HG03378 (cell line): Measurements from ENCODE around the gene PSME1.

ENCODE experiments used
- ATAC-seq: cut with Tn5 transposase; IDR thresholded peaks from one replicate; pipeline ENCODE4 v1.9.1; 2021; ENCODE audit warnings: mild to moderate bottlenecking, moderate library complexity; ENCODE audit not compliant: unreplicated experiment

Gene PSME1

GRCh38 chr14:24145690-24146452 is 9.9 kb downstream of the PSME1 start:
- ATAC-seq, result no peak

- ATAC-seq, result peak; percentile 54
These were observed 10.5 kb downstream of the PSME1 start, which contains the start of gene PSME2 for GRCh38 chr14:24146453-24146977. Gene PSME2, minus strand, starts transcription at chr14:24146610. Its CDS starts 29 bp downstream, at chr14:24146581.

GRCh38 chr14:24146978-24147760 is 11.2 kb downstream of the PSME1 start, which contains the start of gene RNF31:
Gene RNF31, plus strand, starts transcription at chr14:24147498. Its CDS starts 201 bp downstream, at chr14:24147699.
- peak; percentile 79 for ATAC-seq

GRCh38 chr14:24147761-24148428 is 11.9 kb downstream of the PSME1 start:
- no peak for ATAC-seq

GRCh38 chr14:24149302-24149969 is 13.4 kb downstream of the PSME1 start:
- no peak for ATAC-seq

GRCh38 chr14:24150061-24150460 is 14.1 kb downstream of the PSME1 start:
- ATAC-seq, result no peak

GRCh38 chr14:24150567-24150966 is 14.6 kb downstream of the PSME1 start:
- ATAC-seq, result no peak

GRCh38 chr14:24150993-24151392 is 15.0 kb downstream of the PSME1 start:
- no peak for ATAC-seq

GRCh38 chr14:24151404-24152080 is 15.5 kb downstream of the PSME1 start:
- no peak for ATAC-seq

- ATAC-seq, result no peak
These were observed 19.1 kb downstream of the PSME1 start for GRCh38 chr14:24155100-24155499.

GRCh38 chr14:24156840-24157239 is 20.8 kb downstream of the PSME1 start:
- ATAC-seq, result no peak

GRCh38 chr14:24157331-24157730 is 21.3 kb downstream of the PSME1 start:
- no peak for ATAC-seq

GRCh38 chr14:24159777-24160498 is 23.9 kb downstream of the PSME1 start:
- ATAC-seq, result no peak

GRCh38 chr14:24160499-24160849 is 24.5 kb downstream of the PSME1 start:
- ATAC-seq, result no peak

GRCh38 chr14:24160850-24161804 is 25.1 kb downstream of the PSME1 start, which contains the start of gene IRF9:
Gene IRF9, plus strand, starts transcription at chr14:24161265. Its CDS starts 880 bp downstream, at chr14:24162145.
- peak; percentile 75 for ATAC-seq

GRCh38 chr14:24162093-24162492 is 26.1 kb downstream of the PSME1 start:
- no peak for ATAC-seq

- no peak for ATAC-seq
These were observed 28.6 kb downstream of the PSME1 start for GRCh38 chr14:24164518-24164991.

GRCh38 chr14:24165785-24166184 is 29.8 kb downstream of the PSME1 start:
- ATAC-seq, result no peak
